Left lung (tissue), 10 donors: ENCODE results near the gene CACNA1I. TPM values are rescaled to one million over a fixed set of nuclear protein-coding genes. Genes with fewer than 3 reads are reported as not detected.

Source experiments
- ATAC-seq: fragments of 200-7000 bp; cut with Tn5 transposase; one replicate; pipeline ENCODE4 v1.9.1; 2020; ENCODE audit warnings: moderate library complexity
- DNase-seq, 4 donors: peaks; one replicate each; pipeline ENCODE4 v3.0.0-alpha.2; 2013 to 2020
- H3K27ac ChIP-seq, 2 donors: fragments of 200-600 bp; sonication (generic) in 1 of 2; one replicate each; pipeline versions ENCODE4 v1.5.0 to v1.8.0; 2020 to 2021
- H3K27me3 ChIP-seq, 2 donors: fragments of 200-600 bp; sonication (generic) in 1 of 2; one replicate each; pipeline versions ENCODE4 v1.5.0 to v1.8.0; 2020 to 2021
- H3K36me3 ChIP-seq, 2 donors: fragments of 200-600 bp; sonication (generic) in 1 of 2; one replicate each; pipeline versions ENCODE4 v1.5.0 to v1.8.0; 2020 to 2021
- H3K4me1 ChIP-seq, 2 donors: fragments of 200-600 bp; one replicate each; pipeline ENCODE4 v1.8.0; 2021
- H3K4me3 ChIP-seq, 2 donors: fragments of 200-600 bp; sonication (generic) in 1 of 2; one replicate each; pipeline versions ENCODE4 v1.5.0 to v1.8.0; 2020 to 2021; ENCODE audit warnings: mild to moderate bottlenecking in 1 of 2
- H3K9me3 ChIP-seq, 2 donors: fragments of 200-600 bp; sonication (generic) in 1 of 2; one replicate each; pipeline versions ENCODE4 v1.5.0 to v1.8.0; 2020 to 2021
- intact Hi-C, 2 donors: fragments of 100-400 bp; cut with DNase I; formaldehyde crosslinking; loops; one replicate each; pipeline versions ENCODE4 v1.11.2 to v1.14.2; 2022
- polyA plus RNA-seq, 6 donors: library from polyadenylated mRNA; unstranded; fragments of 120-200 nt; gene quantifications; one replicate each; pipeline ENCODE4 v1.2.1, GENCODE V29; 2013; ENCODE audit not compliant: insufficient read length in 6 of 6
- total RNA-seq, 2 donors: library from RNA; stranded (reverse); fragmentation: NEBNext Ultra II Directional; extraction: Animal tissue kit (Norgen Biotek cat#: 25700); gene quantifications; one replicate each; pipeline ENCODE4 v1.2.1, GENCODE V29; 2021
- TF ChIP-seq, protein P1 (sequence below), 2 donors: fragments of 200-600 bp; sonication (generic) in 1 of 2; IDR thresholded peaks; one replicate each; pipeline versions ENCODE4 v1.5.0 to v1.8.0; 2021; ENCODE audit warnings: antibody characterized with exemption in 2 of 2
- donor health status: DM: no; HTN: yes; CAD: no.
- donor health status: DM: no; HTN: no; CAD: no.

CACNA1I gene
- total and polyA plus RNA-seq, 8 donors, result 0.03 to 0.35 (median 0.09) TPM

DNA sequence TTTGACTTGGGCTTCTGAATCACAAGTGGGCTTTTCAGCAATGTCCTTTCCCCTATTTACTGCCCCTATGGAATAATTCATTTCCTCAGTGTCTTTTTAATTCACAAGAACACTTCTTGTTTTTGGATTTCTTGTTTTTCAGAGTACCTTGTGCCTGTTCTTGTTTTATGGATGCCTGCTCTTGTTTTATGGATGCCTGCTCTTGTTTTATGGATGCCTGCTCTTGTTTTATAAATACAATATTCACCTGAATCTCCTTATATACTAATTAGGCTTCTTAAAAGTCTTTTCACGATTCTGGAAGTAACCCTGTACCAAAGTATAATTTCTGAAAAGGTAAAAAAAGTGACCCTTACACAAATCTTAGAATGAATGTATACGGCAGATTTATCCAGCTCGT, 32.8 kb downstream of the CACNA1I start:
- Histone ChIP-seq H3K27ac (no peak overlapping the region), H3K4me3 (no peak overlapping the region), H3K4me1 (no peaks in the 10 kb centered on the region), H3K9me3 (peaks cover 0 to 5% of the 10 kb centered on the region in 2 donors), H3K27me3 (peaks cover 5 to 71% of the 10 kb centered on the region in 2 donors), H3K36me3 (no peaks in the 10 kb centered on the region)
- no peak for ATAC-seq
- DNase-seq, result no peak
- intact Hi-C loops, result no loop called here
- TF ChIP-seq, protein P1, sequence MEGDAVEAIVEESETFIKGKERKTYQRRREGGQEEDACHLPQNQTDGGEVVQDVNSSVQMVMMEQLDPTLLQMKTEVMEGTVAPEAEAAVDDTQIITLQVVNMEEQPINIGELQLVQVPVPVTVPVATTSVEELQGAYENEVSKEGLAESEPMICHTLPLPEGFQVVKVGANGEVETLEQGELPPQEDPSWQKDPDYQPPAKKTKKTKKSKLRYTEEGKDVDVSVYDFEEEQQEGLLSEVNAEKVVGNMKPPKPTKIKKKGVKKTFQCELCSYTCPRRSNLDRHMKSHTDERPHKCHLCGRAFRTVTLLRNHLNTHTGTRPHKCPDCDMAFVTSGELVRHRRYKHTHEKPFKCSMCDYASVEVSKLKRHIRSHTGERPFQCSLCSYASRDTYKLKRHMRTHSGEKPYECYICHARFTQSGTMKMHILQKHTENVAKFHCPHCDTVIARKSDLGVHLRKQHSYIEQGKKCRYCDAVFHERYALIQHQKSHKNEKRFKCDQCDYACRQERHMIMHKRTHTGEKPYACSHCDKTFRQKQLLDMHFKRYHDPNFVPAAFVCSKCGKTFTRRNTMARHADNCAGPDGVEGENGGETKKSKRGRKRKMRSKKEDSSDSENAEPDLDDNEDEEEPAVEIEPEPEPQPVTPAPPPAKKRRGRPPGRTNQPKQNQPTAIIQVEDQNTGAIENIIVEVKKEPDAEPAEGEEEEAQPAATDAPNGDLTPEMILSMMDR (IDR thresholded peaks at IDR 0.05), result no peak

DNA sequence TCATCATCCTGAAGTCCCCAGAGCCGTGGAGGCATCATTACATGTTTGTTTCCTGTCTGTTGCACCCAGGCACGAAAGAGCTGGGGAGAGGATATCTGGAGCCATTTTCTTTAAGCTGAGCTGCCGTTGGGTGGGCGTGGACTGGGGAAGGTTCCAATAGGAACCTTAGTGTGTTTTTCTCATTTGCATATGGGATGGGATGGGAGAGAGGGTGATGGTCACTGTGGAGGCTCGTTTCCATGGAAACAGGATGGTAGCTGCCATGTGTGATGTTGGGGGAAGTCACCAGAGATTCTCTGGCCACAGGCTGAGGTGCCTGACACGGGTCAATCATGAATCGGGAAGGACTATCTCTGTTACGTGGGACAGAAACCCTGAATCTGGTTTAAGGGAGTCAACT, 39.7 kb downstream of the CACNA1I start:
- intact Hi-C loops, result no loop called here

GRCh38 chr22:39610766-39611165, 40.2 kb downstream of the CACNA1I start:
- ATAC-seq (no peak), DNase-seq (peak in 1 of 4 donors; percentile 30)
- no peaks in the 10 kb centered on the region for H3K4me1 ChIP-seq
- no peaks in the 10 kb centered on the region for H3K36me3 ChIP-seq
- H3K4me3 ChIP-seq, result no peak overlapping the region
- TF ChIP-seq, protein P1 (IDR thresholded peaks at IDR 0.05), result no peak
- H3K27me3 ChIP-seq, result peaks cover 0 to 89% of the 10 kb centered on the region in 2 donors
- intact Hi-C loops, result no loop called here
- no peaks in the 10 kb centered on the region for H3K9me3 ChIP-seq
- H3K27ac ChIP-seq, result no peak overlapping the region

More for the DNA sequence above, 39.7 kb downstream of the CACNA1I start:
- H3K4me1 ChIP-seq, result no peaks in the 10 kb centered on the region
- H3K27ac ChIP-seq, result no peak overlapping the region
- H3K36me3 ChIP-seq, result no peaks in the 10 kb centered on the region
- no peaks in the 10 kb centered on the region for H3K9me3 ChIP-seq
- DNase-seq (peak in 1 of 4 donors; percentile 19), ATAC-seq (no peak)
- H3K27me3 ChIP-seq, result peaks cover 0 to 88% of the 10 kb centered on the region in 2 donors
- H3K4me3 ChIP-seq, result no peak overlapping the region
- TF ChIP-seq, protein P1 (IDR thresholded peaks at IDR 0.05), result no peak

DNA sequence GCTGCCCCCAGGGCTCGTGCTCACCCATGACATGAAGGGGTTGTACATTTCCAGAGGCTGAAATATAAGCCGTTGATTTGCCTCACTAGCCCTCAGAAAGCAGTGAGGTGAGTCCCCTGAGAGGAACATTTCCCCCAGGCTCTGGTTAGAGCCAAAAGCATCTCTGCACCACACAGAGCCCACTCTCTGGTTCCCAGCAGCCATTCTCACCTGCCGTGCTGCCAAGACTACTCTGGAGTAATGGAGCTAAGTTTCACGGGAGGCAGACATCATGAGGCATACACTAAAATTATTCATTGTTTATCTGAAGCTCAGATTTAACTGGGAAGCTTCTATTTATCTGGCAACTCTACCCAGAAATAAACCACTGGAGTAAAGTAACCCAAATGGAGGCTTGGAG, 40.8 kb downstream of the CACNA1I start:
- TF ChIP-seq, protein P1 (IDR thresholded peaks at IDR 0.05), result no peak
- Histone ChIP-seq H3K4me1 (no peaks in the 10 kb centered on the region), H3K4me3 (no peak overlapping the region), H3K27me3 (peaks cover 0 to 89% of the 10 kb centered on the region in 2 donors), H3K9me3 (no peaks in the 10 kb centered on the region), H3K27ac (no peak overlapping the region), H3K36me3 (no peaks in the 10 kb centered on the region)
- intact Hi-C loops, result no loop called here
- no peak for ATAC-seq
- no peak for DNase-seq

DNA sequence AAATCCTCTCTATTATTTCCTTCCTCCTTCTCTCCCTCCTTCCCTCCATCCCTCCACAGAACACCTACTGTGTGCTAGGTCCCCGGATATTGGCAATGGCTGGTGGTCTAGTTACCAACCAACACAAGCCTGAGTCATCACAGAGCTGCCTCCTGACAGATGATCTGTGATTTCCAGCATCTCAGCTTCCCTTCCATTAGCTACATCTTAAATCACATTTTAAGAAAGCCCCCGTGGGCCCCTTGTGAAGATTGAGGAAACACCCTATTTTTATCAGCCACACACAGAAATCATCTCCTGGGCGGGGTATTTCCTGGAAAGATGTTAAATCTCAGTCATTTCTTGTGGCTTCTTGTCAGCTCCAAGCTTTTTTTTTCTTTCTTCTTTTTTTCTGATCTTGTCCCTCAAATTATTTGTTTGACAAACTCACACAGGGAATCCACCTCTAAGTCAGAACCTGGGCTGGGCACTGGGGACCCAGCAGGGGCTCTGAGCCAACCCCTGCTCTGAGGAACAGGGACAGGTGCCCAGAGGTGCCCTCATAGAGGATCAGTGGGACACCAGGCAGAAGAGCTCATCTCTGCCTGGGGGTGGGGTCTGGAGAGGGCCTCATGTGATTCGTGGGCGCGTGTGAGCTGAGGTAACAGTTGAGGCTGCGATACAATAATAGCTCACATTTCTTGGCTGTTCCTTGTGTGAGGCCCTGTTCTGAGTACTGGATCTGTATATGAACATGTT, 42.4 kb downstream of the CACNA1I start:
- Histone ChIP-seq H3K4me3 (no peak overlapping the region), H3K36me3 (no peaks in the 10 kb centered on the region), H3K9me3 (no peaks in the 10 kb centered on the region), H3K4me1 (no peaks in the 10 kb centered on the region), H3K27me3 (peaks cover 0 to 88% of the 10 kb centered on the region in 2 donors), H3K27ac (no peak overlapping the region)
- DNase-seq (peak in 1 of 4 donors; percentile 17), ATAC-seq (no peak)
- intact Hi-C loops, result no loop called here
- TF ChIP-seq, protein P1 (IDR thresholded peaks at IDR 0.05), result no peak
